Measurements from ENCODE around the gene DMXL1. TPM values are rescaled to one million over a fixed set of nuclear protein-coding genes. Genes with fewer than 3 reads are reported as not detected.

DMXL1 gene
- total and polyA plus RNA-seq, 2 experiments from 2014 or later = 28.4 to 41.7 TPM

GRCh38 chr5:119074419-119074818 is 3.5 kb downstream of the DMXL1 start:
- H3K9me3 Mint-ChIP-seq = no peaks in the 10 kb centered on the region; the same call in 2 of the 3 replicates

More at GRCh38 chr5:119074419-119074818, 3.5 kb downstream of the DMXL1 start:
- Histone ChIP-seq H3K4me2 (peak overlapping the region; percentile 92), H3K36me3 (ENCODE audit: insufficient read depth) (no peaks in the 10 kb centered on the region), H3K4me3 (peak overlapping the region; percentile 17; the same call in 1 of the 2 replicates), H3K27me3 (ENCODE audit: insufficient read depth) (no peaks in the 10 kb centered on the region), H3F3A (replicated peaks; ENCODE audit: low read depth) (0 out of 2 replicates have a peak, but pooled peaks cover 5% of the 10 kb centered on the region), H3K27ac (ENCODE audit: low read depth) (peak overlapping the region; percentile 33), H3K4me1 (ENCODE audit: insufficient read depth) (peaks cover 49% of the 10 kb centered on the region), H2AFZ (no peak overlapping the region), H3K79me2 (replicated peaks; ENCODE audit: insufficient read depth) (peaks cover 75% of the 10 kb centered on the region), H4K20me1 (replicated peaks; ENCODE audit: insufficient read depth) (no peaks in the 10 kb centered on the region), H3K9me2 (ENCODE audit: insufficient read depth) (no peaks in the 10 kb centered on the region)
- H3K4me1 Mint-ChIP-seq = peaks cover 47% of the 10 kb centered on the region
- no peak for DNase-seq (ENCODE audit: low spot score)
- no peaks in the 10 kb centered on the region; the same call in 2 of the 3 replicates for H3K36me3 Mint-ChIP-seq (ENCODE audit: low read depth)
- TF ChIP-seq REST (IDR thresholded peaks at IDR 0.05; ENCODE audit: unreplicated experiment) = no peak
- TF ChIP-seq NANOG (IDR thresholded peaks at IDR 0.05; ENCODE audit: borderline replicate concordance) = no peak
- TF ChIP-seq ZNF114 (CRISPR knock-in tag; IDR thresholded peaks at IDR 0.05) = no peak
- TF ChIP-seq EZH2phosphoT487 (IDR thresholded peaks at IDR 0.05; ENCODE audit: unreplicated experiment) = no peak
- no peak for TF ChIP-seq CTCF (conservative IDR thresholded peaks at IDR 0.05; ENCODE audit: low read depth in 2 of 2)
- TF ChIP-seq JUNB (IDR thresholded peaks at IDR 0.05; ENCODE audit: unreplicated experiment) = no peak
- TF ChIP-seq CREB1 (CRISPR knock-in tag; IDR thresholded peaks at IDR 0.05; ENCODE audit: low read depth) = no peak
- no peak for TF ChIP-seq EZH2 (IDR thresholded peaks at IDR 0.05; ENCODE audit: low read depth, unreplicated experiment)
- TF ChIP-seq ZNF331 (CRISPR knock-in tag; IDR thresholded peaks at IDR 0.05; ENCODE audit: low read depth) = no peak
- TF ChIP-seq POLR2AphosphoS5 (IDR thresholded peaks at IDR 0.05; ENCODE audit: low read depth) = no peak
- TF ChIP-seq, protein P1, sequence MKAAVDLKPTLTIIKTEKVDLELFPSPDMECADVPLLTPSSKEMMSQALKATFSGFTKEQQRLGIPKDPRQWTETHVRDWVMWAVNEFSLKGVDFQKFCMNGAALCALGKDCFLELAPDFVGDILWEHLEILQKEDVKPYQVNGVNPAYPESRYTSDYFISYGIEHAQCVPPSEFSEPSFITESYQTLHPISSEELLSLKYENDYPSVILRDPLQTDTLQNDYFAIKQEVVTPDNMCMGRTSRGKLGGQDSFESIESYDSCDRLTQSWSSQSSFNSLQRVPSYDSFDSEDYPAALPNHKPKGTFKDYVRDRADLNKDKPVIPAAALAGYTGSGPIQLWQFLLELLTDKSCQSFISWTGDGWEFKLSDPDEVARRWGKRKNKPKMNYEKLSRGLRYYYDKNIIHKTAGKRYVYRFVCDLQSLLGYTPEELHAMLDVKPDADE (IDR thresholded peaks at IDR 0.05) = no peak
- no peak for TF ChIP-seq ZNF462 (CRISPR knock-in tag; IDR thresholded peaks at IDR 0.05)
- TF ChIP-seq STAT1 (IDR thresholded peaks at IDR 0.05; ENCODE audit: unreplicated experiment) = no peak
- H3K4me3 Mint-ChIP-seq = no peak overlapping the region
- H3K27ac Mint-ChIP-seq = peak overlapping the region; percentile 60
- peaks cover 6% of the 10 kb centered on the region for H3K27me3 Mint-ChIP-seq (ENCODE audit: insufficient read depth, low read depth, poor library complexity)
- no peak for ATAC-seq
